ENCODE data around the gene INPP4B. TPM values are rescaled to one million over a fixed set of nuclear protein-coding genes. Genes with fewer than 3 reads are reported as not detected.

Gene INPP4B
- total and polyA plus RNA-seq, 2 of the 4 experiments (the other 2 are of a cell fraction) = 1.8 to 14.0 TPM

DNA sequence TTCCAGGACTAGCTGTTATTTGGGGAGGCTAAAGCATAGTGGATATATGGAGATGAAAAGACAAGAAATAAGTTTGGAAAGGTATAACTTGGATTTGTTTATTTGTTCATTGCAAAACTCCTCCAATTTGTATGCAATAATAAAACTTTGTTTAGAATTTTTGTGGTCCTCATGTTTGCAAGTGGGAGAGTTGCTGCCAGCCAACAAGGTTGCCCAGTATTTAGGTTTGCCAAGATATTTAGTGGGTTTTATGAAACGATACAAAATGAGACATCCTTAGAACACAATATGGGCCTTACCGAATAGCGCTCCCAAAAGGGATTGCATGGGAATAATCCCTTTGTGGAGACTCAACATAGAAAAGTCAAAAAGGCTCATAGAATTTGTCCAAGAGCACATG, 162.1 kb downstream of the INPP4B start:
- Histone ChIP-seq H3K14ac (replicated peaks; ENCODE audit: low read depth, low read length) (no peak overlapping the region), H3K79me1 (ENCODE audit: low read depth in 1 of 2, low read length in 2 of 2) (no peaks in the 10 kb centered on the region), H3K4me3 (ENCODE audit: insufficient read depth, low read depth, low read length) (no peak overlapping the region), H3K4ac (ENCODE audit: low read depth, low read length) (no peak overlapping the region), H3K23ac (ENCODE audit: low read depth, low read length) (no peak overlapping the region), H2BK15ac (ENCODE audit: low read depth, low read length) (no peak overlapping the region), H2BK20ac (ENCODE audit: low read depth, low read length) (no peak overlapping the region), H3K36me3 (ENCODE audit: control insufficient read depth, insufficient read depth, low read length) (no peaks in the 10 kb centered on the region), H3K9me3 (ENCODE audit: control insufficient read depth, insufficient read depth, low read length) (no peaks in the 10 kb centered on the region), H2BK120ac (ENCODE audit: low read depth, low read length) (no peak overlapping the region), H3K9me1 (ENCODE audit: insufficient read depth, low read length) (no peaks in the 10 kb centered on the region), H3K27ac (ENCODE audit: insufficient read depth, low read length) (no peak overlapping the region), H3K56ac (ENCODE audit: extremely low read depth, insufficient read depth, low read length) (no peak overlapping the region), H3K9ac (ENCODE audit: low read depth, low read length) (no peak overlapping the region), H4K5ac (ENCODE audit: low read depth, low read length) (no peak overlapping the region), H4K8ac (ENCODE audit: low read depth in 2 of 2, low read length in 2 of 2) (no peak overlapping the region), H2AFZ (replicated peaks; ENCODE audit: low read length, poor library complexity) (no peak overlapping the region), H2AK5ac (ENCODE audit: low read depth, low read length) (no peak overlapping the region), H2BK5ac (ENCODE audit: low read depth, low read length, poor library complexity, severe bottlenecking) (no peak overlapping the region), H4K91ac (ENCODE audit: insufficient read depth, low read depth, low read length) (no peak overlapping the region), H3K18ac (ENCODE audit: low read depth, low read length) (no peak overlapping the region), H3K27me3 (ENCODE audit: control insufficient read depth, insufficient read depth, low read length) (no peaks in the 10 kb centered on the region), H2AK9ac (replicated peaks; ENCODE audit: low read depth, low read length, poor library complexity) (no peak overlapping the region), H4K20me1 (ENCODE audit: insufficient read depth, low read length) (no peaks in the 10 kb centered on the region), H3K4me2 (ENCODE audit: low read depth, low read length) (no peak overlapping the region), H3K4me1 (ENCODE audit: control insufficient read depth, insufficient read depth, low read length) (no peaks in the 10 kb centered on the region)
- intact Hi-C loops (cut with micrococcal nuclease) = no loop called here
- ATAC-seq (ENCODE audit: low read depth) (peak; percentile 29; the same call in 1 of the 2 replicates), DNase-seq (no peak)
- no CpG with 5 or more reads among the region's 3 CpGs for WGBS, 2 experiments (ENCODE audit: extremely low coverage in 2 of 2, insufficient read length in 1 of 2)
- in situ Hi-C loops (cut with MboI; ENCODE audit: low sequenced_read_pairs) = no loop called here
- ChIA-PET CTCF (interaction anchor here (0.5 kb wide), 1 partner anchor 340 kb away, joined by 4 read pairs; no protein-coding TSS in a partner anchor), POLR2A (ENCODE audit: unreplicated experiment) (no interaction called here)
- TF ChIP-seq RFX5 (IDR thresholded peaks at IDR 0.05; ENCODE audit: low read depth, low read length) (no peak), RCOR1 (IDR thresholded peaks at IDR 0.05; ENCODE audit: insufficient replicate concordance, low read length) (no peak)
- dilution Hi-C loops (cut with HindIII; ENCODE audit: low sequenced_read_pairs, unreplicated experiment) = no loop called here
- no TSS peak for BruUV-seq (replicated peaks)
